MCF 10A (cell line): ENCODE measurements around the gene GSKIP. TPM values are rescaled to one million over a fixed set of nuclear protein-coding genes. Genes with fewer than 3 reads are reported as not detected.

Experiments
- BruUV-seq: library from RNA; stranded (reverse); fragments of 400-500 nt; replicated peaks from 2 replicates; lab custom pipeline; 2021; lab: Mats Ljungman, UMichigan
- CTCF ChIA-PET: fragments of 300-600 bp; sonication (Branson Sonifier 250); formaldehyde crosslinking; extraction: SDS; loops from one replicate; lab custom pipeline; 2021; ENCODE audit warnings: antibody characterized with exemption, inconsistent platforms; lab: Yijun Ruan, JAX
- POLR2A ChIA-PET: fragments of 300-600, 350-650 bp; sonication (Branson Sonifier 250); formaldehyde crosslinking; extraction: SDS; loops from one replicate; lab custom pipeline; 2020; ENCODE audit warnings: antibody characterized with exemption, inconsistent platforms; lab: Yijun Ruan, JAX
- DNase-seq: peaks from one replicate; pipeline ENCODE4 v3.0.0-alpha.2; 2018; ENCODE audit not compliant: unreplicated experiment
- H3K27ac Mint-ChIP-seq: one replicate; pipeline ENCODE4 v1.8.0; 2022; ENCODE audit warnings: mild to moderate bottlenecking, low read depth, mixed read lengths; ENCODE audit not compliant: unreplicated experiment
- H3K27me3 Mint-ChIP-seq: one replicate; pipeline ENCODE4 v1.8.0; 2022; ENCODE audit warnings: mixed read lengths; ENCODE audit not compliant: insufficient read depth, unreplicated experiment
- H3K36me3 Mint-ChIP-seq: one replicate; pipeline ENCODE4 v1.8.0; 2022; ENCODE audit warnings: mild to moderate bottlenecking, moderate library complexity, mixed read lengths; ENCODE audit not compliant: insufficient read depth, unreplicated experiment
- H3K4me1 Mint-ChIP-seq: one replicate; pipeline ENCODE4 v1.8.0; 2022; ENCODE audit warnings: mixed read lengths; ENCODE audit not compliant: insufficient read depth, unreplicated experiment
- H3K4me3 Mint-ChIP-seq: one replicate; pipeline ENCODE4 v1.8.0; 2022; ENCODE audit warnings: mild to moderate bottlenecking, moderate library complexity, mixed read lengths; ENCODE audit not compliant: unreplicated experiment
- H3K9me3 Mint-ChIP-seq: one replicate; pipeline ENCODE4 v1.8.0; 2022; ENCODE audit warnings: mixed read lengths; ENCODE audit not compliant: unreplicated experiment
- CTCF ChIP-seq: fragments of 200-600 bp; IDR thresholded peaks from one replicate; pipeline ENCODE4 v1.8.0; 2022; ENCODE audit warnings: antibody characterized with exemption, mild to moderate bottlenecking; ENCODE audit not compliant: unreplicated experiment
- intact Hi-C: fragments of 100-400 bp; cut with micrococcal nuclease; formaldehyde crosslinking; loops from 2 replicates; pipeline ENCODE4 v1.14.1; 2022
- total RNA-seq: library from RNA; stranded (reverse); gene quantifications from 2 replicates; pipeline ENCODE4 v1.2.3, GENCODE V29; 2022

GSKIP gene
- total RNA-seq, 1 experiment from 2014 or later: 19.8 TPM

- Mint-ChIP-seq H3K36me3 (peaks cover 19% of the 10 kb centered on the region), H3K4me3 (no peak overlapping the region), H3K27me3 (no peaks in the 10 kb centered on the region), H3K4me1 (no peaks in the 10 kb centered on the region), H3K27ac (no peak overlapping the region), H3K9me3 (no peaks in the 10 kb centered on the region)
- BruUV-seq: no TSS peak
- no peak for TF ChIP-seq CTCF
- intact Hi-C loops: no loop called here
- ChIA-PET POLR2A (interaction anchor here (0.6 to 0.7 kb wide), 6 partner anchors 18 to 189 kb away, joined by 3 read pairs; no protein-coding TSS in a partner anchor), CTCF (interaction anchor here (0.7 to 1.0 kb wide), 2 partner anchors 14 to 392 kb away, joined by 3 read pairs; no protein-coding TSS in a partner anchor)
- no peak for DNase-seq
Measured at GRCh38 chr14:96384740-96385139, 21.4 kb downstream of the GSKIP start.

- Mint-ChIP-seq H3K36me3 (peaks cover 19% of the 10 kb centered on the region), H3K4me3 (no peak overlapping the region), H3K27me3 (no peaks in the 10 kb centered on the region), H3K9me3 (no peaks in the 10 kb centered on the region), H3K27ac (no peak overlapping the region), H3K4me1 (no peaks in the 10 kb centered on the region)
- intact Hi-C loops: no loop called here
- no peak for DNase-seq
- POLR2A ChIA-PET: interaction anchor here (0.7 kb wide), 2 partner anchors 36 to 190 kb away, joined by 3 read pairs; no protein-coding TSS in a partner anchor
- TF ChIP-seq CTCF: no peak
- no TSS peak for BruUV-seq
- CTCF ChIA-PET: interaction anchor here (0.7 kb wide), 1 partner anchor 392 kb away, joined by 3 read pairs; no protein-coding TSS in a partner anchor
Measured at GRCh38 chr14:96385385-96385784, 22.1 kb downstream of the GSKIP start.

GRCh38 chr14:96390965-96391292 is 27.6 kb downstream of the GSKIP start:
- no peak for TF ChIP-seq CTCF
- Mint-ChIP-seq H3K36me3 (peaks cover 7% of the 10 kb centered on the region), H3K27me3 (no peaks in the 10 kb centered on the region), H3K9me3 (no peaks in the 10 kb centered on the region), H3K27ac (no peak overlapping the region), H3K4me3 (peak overlapping the region; percentile 85), H3K4me1 (no peaks in the 10 kb centered on the region)
- ChIA-PET POLR2A (interaction anchor here (0.5 to 2.0 kb wide), 7 partner anchors 10 to 1730 kb away, joined by 3 to 9 read pairs (median 4); partner anchors contain the start of gene ATG2B), CTCF (interaction anchor here (0.6 to 1.3 kb wide), 3 partner anchors 11 to 758 kb away, joined by 3 to 4 read pairs (median 3); no protein-coding TSS in a partner anchor)
- DNase-seq: no peak
- BruUV-seq: no TSS peak
- intact Hi-C loops: no loop called here

GRCh38 chr14:96391293-96392118 is 28.2 kb downstream of the GSKIP start:
- no peaks in the 10 kb centered on the region for H3K9me3 Mint-ChIP-seq
- H3K4me3 Mint-ChIP-seq: peak overlapping the region; percentile 85
- ChIA-PET CTCF (interaction anchor here (0.6 to 1.3 kb wide), 3 partner anchors 12 to 759 kb away, joined by 3 to 4 read pairs (median 3); no protein-coding TSS in a partner anchor), POLR2A (interaction anchor here (0.5 to 2.0 kb wide), 9 partner anchors 10 to 1729 kb away, joined by 3 to 9 read pairs (median 4); partner anchors contain the start of genes ATG2B and GSKIP)
- no TSS peak for BruUV-seq
- no peak overlapping the region for H3K27ac Mint-ChIP-seq
- no peaks in the 10 kb centered on the region for H3K4me1 Mint-ChIP-seq
- TF ChIP-seq CTCF: no peak
- peaks cover 7% of the 10 kb centered on the region for H3K36me3 Mint-ChIP-seq
- intact Hi-C loops: no loop called here
- peak; percentile 95 for DNase-seq
- no peaks in the 10 kb centered on the region for H3K27me3 Mint-ChIP-seq
